ENCODE data around the gene MRGPRD.

Gene MRGPRD

GRCh38 chr11:68992743-68993255 lies 12.0 kb upstream of the MRGPRD start:
- Histone ChIP-seq H3K4me3 (ENCODE audit: insufficient read length, low read depth) (no peak overlapping the region), H3K27me3 (ENCODE audit: insufficient read depth, insufficient read length) (no peaks in the 10 kb centered on the region), H3K36me3 (ENCODE audit: insufficient read depth, insufficient read length, low read length) (no peaks in the 10 kb centered on the region), H3K9me3 (ENCODE audit: insufficient read depth, low read length) (no peaks in the 10 kb centered on the region), H3K4me1 (ENCODE audit: insufficient read depth, insufficient read length) (no peaks in the 10 kb centered on the region), H3K9ac (ENCODE audit: insufficient read length, low read depth) (no peak overlapping the region)
- no peak for DNase-seq (ENCODE audit: low read depth, low spot score)
- TF ChIP-seq ZNF274 (IDR thresholded peaks at IDR 0.05; ENCODE audit: low read depth, low read length) (no peak), SUZ12 (IDR thresholded peaks at IDR 0.05; ENCODE audit: extremely low read depth, insufficient read depth, insufficient read length) (no peak), YY1 (IDR thresholded peaks at IDR 0.05; ENCODE audit: insufficient read depth, insufficient read length) (no peak)

- DNase-seq (ENCODE audit: low read depth, low spot score) = no peak
- Histone ChIP-seq H3K9ac (ENCODE audit: insufficient read length, low read depth) (no peak overlapping the region), H3K4me1 (ENCODE audit: insufficient read depth, insufficient read length) (no peaks in the 10 kb centered on the region), H3K9me3 (ENCODE audit: insufficient read depth, low read length) (no peaks in the 10 kb centered on the region), H3K27me3 (ENCODE audit: insufficient read depth, insufficient read length) (no peaks in the 10 kb centered on the region), H3K4me3 (ENCODE audit: insufficient read length, low read depth) (no peak overlapping the region), H3K36me3 (ENCODE audit: insufficient read depth, insufficient read length, low read length) (no peaks in the 10 kb centered on the region)
- TF ChIP-seq YY1 (IDR thresholded peaks at IDR 0.05; ENCODE audit: insufficient read depth, insufficient read length) (no peak), ZNF274 (IDR thresholded peaks at IDR 0.05; ENCODE audit: low read depth, low read length) (no peak), SUZ12 (IDR thresholded peaks at IDR 0.05; ENCODE audit: extremely low read depth, insufficient read depth, insufficient read length) (no peak)
Measured at GRCh38 chr11:68990995-68991780, 10.4 kb upstream of the MRGPRD start.

- DNase-seq (ENCODE audit: low read depth, low spot score) = no peak
- Histone ChIP-seq H3K9ac (ENCODE audit: insufficient read length, low read depth) (no peak overlapping the region), H3K9me3 (ENCODE audit: insufficient read depth, low read length) (no peaks in the 10 kb centered on the region), H3K27me3 (ENCODE audit: insufficient read depth, insufficient read length) (no peaks in the 10 kb centered on the region), H3K4me3 (ENCODE audit: insufficient read length, low read depth) (no peak overlapping the region), H3K36me3 (ENCODE audit: insufficient read depth, insufficient read length, low read length) (no peaks in the 10 kb centered on the region), H3K4me1 (ENCODE audit: insufficient read depth, insufficient read length) (no peaks in the 10 kb centered on the region)
- TF ChIP-seq SUZ12 (IDR thresholded peaks at IDR 0.05; ENCODE audit: extremely low read depth, insufficient read depth, insufficient read length) = no peak
- TF ChIP-seq YY1 (IDR thresholded peaks at IDR 0.05; ENCODE audit: insufficient read depth, insufficient read length) = no peak
- no peak for TF ChIP-seq ZNF274 (IDR thresholded peaks at IDR 0.05; ENCODE audit: low read depth, low read length)
Measured at GRCh38 chr11:68989936-68990606, 9.3 kb upstream of the MRGPRD start.

GRCh38 chr11:68988491-68988890 lies 7.7 kb upstream of the MRGPRD start:
- H3K9me3 ChIP-seq (ENCODE audit: insufficient read depth, low read length) = no peaks in the 10 kb centered on the region

GRCh38 chr11:68987211-68987610 lies 6.4 kb upstream of the MRGPRD start:
- Histone ChIP-seq H3K9ac (ENCODE audit: insufficient read length, low read depth) (no peak overlapping the region), H3K27me3 (ENCODE audit: insufficient read depth, insufficient read length) (no peaks in the 10 kb centered on the region), H3K9me3 (ENCODE audit: insufficient read depth, low read length) (no peaks in the 10 kb centered on the region), H3K36me3 (ENCODE audit: insufficient read depth, insufficient read length, low read length) (no peaks in the 10 kb centered on the region), H3K4me3 (ENCODE audit: insufficient read length, low read depth) (no peak overlapping the region), H3K4me1 (ENCODE audit: insufficient read depth, insufficient read length) (no peaks in the 10 kb centered on the region)
- TF ChIP-seq SUZ12 (IDR thresholded peaks at IDR 0.05; ENCODE audit: extremely low read depth, insufficient read depth, insufficient read length) (no peak), ZNF274 (IDR thresholded peaks at IDR 0.05; ENCODE audit: low read depth, low read length) (no peak), YY1 (IDR thresholded peaks at IDR 0.05; ENCODE audit: insufficient read depth, insufficient read length) (no peak)
- no peak for DNase-seq (ENCODE audit: low read depth, low spot score)

More at GRCh38 chr11:68988491-68988890, 7.7 kb upstream of the MRGPRD start:
- Histone ChIP-seq H3K36me3 (ENCODE audit: insufficient read depth, insufficient read length, low read length) (no peaks in the 10 kb centered on the region), H3K27me3 (ENCODE audit: insufficient read depth, insufficient read length) (no peaks in the 10 kb centered on the region), H3K4me1 (ENCODE audit: insufficient read depth, insufficient read length) (no peaks in the 10 kb centered on the region), H3K4me3 (ENCODE audit: insufficient read length, low read depth) (no peak overlapping the region), H3K9ac (ENCODE audit: insufficient read length, low read depth) (no peak overlapping the region)
- DNase-seq (ENCODE audit: low read depth, low spot score) = no peak
- TF ChIP-seq YY1 (IDR thresholded peaks at IDR 0.05; ENCODE audit: insufficient read depth, insufficient read length) (no peak), ZNF274 (IDR thresholded peaks at IDR 0.05; ENCODE audit: low read depth, low read length) (no peak), SUZ12 (IDR thresholded peaks at IDR 0.05; ENCODE audit: extremely low read depth, insufficient read depth, insufficient read length) (no peak)

- H3K27me3 ChIP-seq (ENCODE audit: insufficient read depth, insufficient read length) = no peaks in the 10 kb centered on the region
- H3K9ac ChIP-seq (ENCODE audit: insufficient read length, low read depth) = no peak overlapping the region
- H3K4me3 ChIP-seq (ENCODE audit: insufficient read length, low read depth) = no peak overlapping the region
- H3K36me3 ChIP-seq (ENCODE audit: insufficient read depth, insufficient read length, low read length) = no peaks in the 10 kb centered on the region
- DNase-seq (ENCODE audit: low read depth, low spot score) = no peak
- TF ChIP-seq SUZ12 (IDR thresholded peaks at IDR 0.05; ENCODE audit: extremely low read depth, insufficient read depth, insufficient read length) (no peak), ZNF274 (IDR thresholded peaks at IDR 0.05; ENCODE audit: low read depth, low read length) (no peak), YY1 (IDR thresholded peaks at IDR 0.05; ENCODE audit: insufficient read depth, insufficient read length) (no peak)
- no peaks in the 10 kb centered on the region for H3K9me3 ChIP-seq (ENCODE audit: insufficient read depth, low read length)
- peaks cover 5% of the 10 kb centered on the region for H3K4me1 ChIP-seq (ENCODE audit: insufficient read depth, insufficient read length)
Measured at GRCh38 chr11:68983801-68984200, 3.0 kb upstream of the MRGPRD start.

- DNase-seq (ENCODE audit: low read depth, low spot score) = no peak
Measured at GRCh38 chr11:68982134-68982533, 1.3 kb upstream of the MRGPRD start.

More at GRCh38 chr11:68982134-68982533, 1.3 kb upstream of the MRGPRD start:
- H3K9me3 ChIP-seq (ENCODE audit: insufficient read depth, low read length) = no peaks in the 10 kb centered on the region
- no peak overlapping the region for H3K9ac ChIP-seq (ENCODE audit: insufficient read length, low read depth)
- TF ChIP-seq YY1 (IDR thresholded peaks at IDR 0.05; ENCODE audit: insufficient read depth, insufficient read length) = no peak
- no peak for TF ChIP-seq ZNF274 (IDR thresholded peaks at IDR 0.05; ENCODE audit: low read depth, low read length)
- TF ChIP-seq SUZ12 (IDR thresholded peaks at IDR 0.05; ENCODE audit: extremely low read depth, insufficient read depth, insufficient read length) = no peak
- peaks cover 5% of the 10 kb centered on the region for H3K4me1 ChIP-seq (ENCODE audit: insufficient read depth, insufficient read length)
- no peaks in the 10 kb centered on the region for H3K36me3 ChIP-seq (ENCODE audit: insufficient read depth, insufficient read length, low read length)
- H3K27me3 ChIP-seq (ENCODE audit: insufficient read depth, insufficient read length) = no peaks in the 10 kb centered on the region
- no peak overlapping the region for H3K4me3 ChIP-seq (ENCODE audit: insufficient read length, low read depth)
